ENCODE results near the gene DNAJC17.

GRCh38 chr15:40744815-40745152 lies 62.5 kb downstream of the DNAJC17 start:
- TF ChIP-seq, protein P1, sequence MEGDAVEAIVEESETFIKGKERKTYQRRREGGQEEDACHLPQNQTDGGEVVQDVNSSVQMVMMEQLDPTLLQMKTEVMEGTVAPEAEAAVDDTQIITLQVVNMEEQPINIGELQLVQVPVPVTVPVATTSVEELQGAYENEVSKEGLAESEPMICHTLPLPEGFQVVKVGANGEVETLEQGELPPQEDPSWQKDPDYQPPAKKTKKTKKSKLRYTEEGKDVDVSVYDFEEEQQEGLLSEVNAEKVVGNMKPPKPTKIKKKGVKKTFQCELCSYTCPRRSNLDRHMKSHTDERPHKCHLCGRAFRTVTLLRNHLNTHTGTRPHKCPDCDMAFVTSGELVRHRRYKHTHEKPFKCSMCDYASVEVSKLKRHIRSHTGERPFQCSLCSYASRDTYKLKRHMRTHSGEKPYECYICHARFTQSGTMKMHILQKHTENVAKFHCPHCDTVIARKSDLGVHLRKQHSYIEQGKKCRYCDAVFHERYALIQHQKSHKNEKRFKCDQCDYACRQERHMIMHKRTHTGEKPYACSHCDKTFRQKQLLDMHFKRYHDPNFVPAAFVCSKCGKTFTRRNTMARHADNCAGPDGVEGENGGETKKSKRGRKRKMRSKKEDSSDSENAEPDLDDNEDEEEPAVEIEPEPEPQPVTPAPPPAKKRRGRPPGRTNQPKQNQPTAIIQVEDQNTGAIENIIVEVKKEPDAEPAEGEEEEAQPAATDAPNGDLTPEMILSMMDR (IDR thresholded peaks at IDR 0.05) = no peak
- TF ChIP-seq POLR2A (IDR thresholded peaks at IDR 0.05) = no peak
